GM12878 (cell line): ENCODE results near the gene SOX12.
A peak's percentile ranks its signal among the peaks of the same experiment; 100 is the strongest.

ENCODE experiments used
- CHD4 ChIP-seq: fragments of 200-600 bp; sonication (generic); IDR thresholded peaks from 2 replicates; pipeline ENCODE4 v1.6.1; 2016; ENCODE audit warnings: mild to moderate bottlenecking
- CTCF ChIP-seq, 3 experiments: IDR thresholded peaks in 2 of 3; conservative IDR thresholded peaks in 1 of 3; 2 replicates each; pipeline ENCODE4 v1.5.1; 2011; ENCODE audit warnings: low read depth in 3 of 3, low read length in 3 of 3, mild to moderate bottlenecking in 3 of 3, control low read depth in 2 of 3, moderate library complexity in 2 of 3, inconsistent platforms in 1 of 3, mixed read lengths in 1 of 3; ENCODE audit not compliant: control insufficient read depth in 2 of 3, insufficient read depth in 1 of 3; ENCODE audit errors: extremely low read depth in 1 of 3
- EP300 ChIP-seq, 2 experiments: fragments of 150-350 bp in 1 of 2; IDR thresholded peaks; 2 replicates each; pipeline ENCODE4 v1.6.1; 2011 to 2012; ENCODE audit warnings: low read depth in 2 of 2, low read length in 2 of 2, borderline replicate concordance in 1 of 2, improper control_type of control experiment in 1 of 2, inconsistent platforms in 1 of 2; ENCODE audit not compliant: control insufficient read depth in 1 of 2
- HDAC2 ChIP-seq: fragments of 200-600 bp; sonication (generic); IDR thresholded peaks from 2 replicates; pipeline ENCODE4 v1.6.1; 2017
- IRF4 ChIP-seq: IDR thresholded peaks from 2 replicates; pipeline ENCODE4 v1.6.1; 2011; ENCODE audit warnings: low read depth, low read length
- JUNB ChIP-seq: IDR thresholded peaks from 2 replicates; pipeline ENCODE4 v1.6.1; 2016; ENCODE audit warnings: antibody characterized with exemption, mild to moderate bottlenecking
- JUND ChIP-seq: IDR thresholded peaks from 2 replicates; pipeline ENCODE4 v1.6.1; 2012; ENCODE audit warnings: low read depth, mild to moderate bottlenecking, low read length, improper control_type of control experiment, moderate library complexity
- MAX ChIP-seq: IDR thresholded peaks from 2 replicates; pipeline ENCODE4 v1.6.1; 2012; ENCODE audit warnings: low read depth, low read length, improper control_type of control experiment
- POLR2A ChIP-seq: IDR thresholded peaks from 2 replicates; pipeline ENCODE4 v1.6.1; 2011; ENCODE audit warnings: low read depth, mild to moderate bottlenecking, low read length
- POLR2AphosphoS5 ChIP-seq: IDR thresholded peaks from 2 replicates; pipeline ENCODE4 v1.6.1; 2011; ENCODE audit warnings: mild to moderate bottlenecking, low read length, inconsistent platforms
- REST ChIP-seq: IDR thresholded peaks from 2 replicates; pipeline ENCODE4 v1.6.1; 2012; ENCODE audit warnings: mild to moderate bottlenecking, low read depth, low read length
- TCF12 ChIP-seq: IDR thresholded peaks from 2 replicates; pipeline ENCODE4 v1.6.1; 2011; ENCODE audit warnings: low read depth, mild to moderate bottlenecking, low read length
- ZBTB33 ChIP-seq: fragments of 450-650 bp; IDR thresholded peaks from 2 replicates; pipeline ENCODE4 v1.6.1; 2017; ENCODE audit warnings: mild to moderate bottlenecking
- ZNF384 ChIP-seq: IDR thresholded peaks from 2 replicates; pipeline ENCODE4 v1.6.1; 2012; ENCODE audit warnings: low read depth, mild to moderate bottlenecking, low read length, improper control_type of control experiment, borderline replicate concordance

GRCh38 chr20:297925-298775 lies 27.2 kb upstream of the SOX12 start:
- no peak for TF ChIP-seq HDAC2
- no peak for TF ChIP-seq CTCF (IDR thresholded peaks at IDR 0.05 in 2 of 3, conservative IDR thresholded peaks at IDR 0.05 in 1 of 3; ENCODE audit: control insufficient read depth in 2 of 3, extremely low read depth in 1 of 3, insufficient read depth in 1 of 3, low read depth in 3 of 3, low read length in 3 of 3)
- no peak for TF ChIP-seq CHD4
- no peak; the same call in 1 of the 2 replicates for TF ChIP-seq MAX
- no peak for TF ChIP-seq JUND
- TF ChIP-seq TCF12: 0 out of 2 replicates have a peak, but pooled peaks have one; percentile 67
- TF ChIP-seq POLR2AphosphoS5: peak; percentile 77
- TF ChIP-seq JUNB: no peak
- TF ChIP-seq EP300 (IDR thresholded peaks at IDR 0.05; ENCODE audit: borderline replicate concordance in 1 of 2, control insufficient read depth in 1 of 2, low read depth in 2 of 2, low read length in 2 of 2): no peak
- TF ChIP-seq POLR2A: peak; percentile 84
- no peak for TF ChIP-seq ZBTB33
- TF ChIP-seq ZNF384: no peak
- no peak for TF ChIP-seq REST
- no peak for TF ChIP-seq IRF4
